RPMI8226 (cell line): ENCODE results near the gene PSPH.

Experiments
- DNase-seq: peaks from one replicate; pipeline ENCODE4 v3.0.0-alpha.2; 2015

Gene PSPH

DNA sequence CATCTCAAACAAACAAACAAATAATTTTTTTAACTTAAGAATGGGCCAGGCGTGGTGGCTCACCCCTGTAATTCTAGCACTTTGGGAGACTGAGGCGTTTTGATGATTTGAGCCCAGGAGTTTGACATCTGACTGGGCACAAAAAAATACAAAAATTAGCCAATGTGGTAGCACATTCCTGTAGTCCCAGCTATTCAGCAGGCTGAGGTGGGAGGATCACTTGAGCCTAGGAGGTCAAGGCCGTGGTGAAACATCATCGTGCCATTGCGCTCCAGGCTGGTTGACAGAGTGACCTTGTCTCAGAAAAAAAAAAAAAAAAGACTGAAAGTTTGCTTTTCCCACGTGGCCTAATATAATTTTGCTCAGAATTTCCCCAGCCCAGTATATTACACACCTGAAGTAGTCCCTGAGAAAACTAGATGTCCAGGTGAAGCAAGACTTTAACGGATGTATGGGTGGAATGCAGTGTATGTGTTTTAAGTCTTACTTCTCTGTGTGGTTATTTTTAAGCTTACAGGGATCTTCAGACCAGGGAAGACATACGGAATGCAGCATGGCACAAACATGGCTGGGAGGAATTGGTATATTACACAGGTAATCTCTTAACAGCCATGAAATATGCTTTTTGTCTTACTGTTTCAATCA lies 54.3 kb downstream of the PSPH start:
- DNase-seq, result no peak

DNA sequence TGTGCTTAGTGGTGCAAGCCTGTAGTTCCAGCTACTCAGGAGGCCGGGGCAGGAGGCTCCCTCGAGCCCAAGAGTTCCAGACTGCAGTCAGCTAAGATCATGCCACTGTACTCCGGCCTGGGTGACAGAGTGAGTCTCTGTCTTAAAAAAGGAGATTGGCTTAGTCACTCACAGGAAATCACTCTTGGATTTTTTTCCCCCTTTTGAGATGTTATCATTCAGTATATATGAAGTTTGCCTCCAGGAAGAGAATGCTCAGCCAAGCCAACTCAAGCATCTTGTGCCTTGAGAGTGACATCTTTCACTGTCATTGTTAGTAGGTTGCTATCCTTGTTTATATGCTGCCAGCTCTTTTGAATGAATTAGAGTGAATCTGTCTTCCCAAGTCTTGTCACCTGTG lies 58.9 kb downstream of the PSPH start:
- no peak for DNase-seq

DNA sequence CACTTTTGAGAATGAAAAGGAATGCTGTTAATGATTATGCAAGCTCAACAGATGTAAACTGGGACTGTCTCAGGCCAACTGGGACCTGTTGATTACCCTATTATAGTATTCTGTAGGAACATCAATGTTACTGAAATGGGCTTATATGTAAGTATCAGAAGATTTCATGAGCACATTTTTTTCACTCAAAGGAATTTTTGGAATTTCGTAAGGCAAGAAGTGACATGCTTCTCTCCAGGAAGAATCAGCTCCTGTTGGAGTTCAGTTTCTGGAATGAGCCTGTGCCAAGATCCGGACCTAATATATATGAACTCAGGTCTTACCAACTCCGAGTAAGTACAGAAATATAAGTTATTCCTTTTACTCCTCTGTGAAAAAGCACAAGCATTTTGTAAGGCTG lies 67.7 kb downstream of the PSPH start:
- DNase-seq, result no peak

DNA sequence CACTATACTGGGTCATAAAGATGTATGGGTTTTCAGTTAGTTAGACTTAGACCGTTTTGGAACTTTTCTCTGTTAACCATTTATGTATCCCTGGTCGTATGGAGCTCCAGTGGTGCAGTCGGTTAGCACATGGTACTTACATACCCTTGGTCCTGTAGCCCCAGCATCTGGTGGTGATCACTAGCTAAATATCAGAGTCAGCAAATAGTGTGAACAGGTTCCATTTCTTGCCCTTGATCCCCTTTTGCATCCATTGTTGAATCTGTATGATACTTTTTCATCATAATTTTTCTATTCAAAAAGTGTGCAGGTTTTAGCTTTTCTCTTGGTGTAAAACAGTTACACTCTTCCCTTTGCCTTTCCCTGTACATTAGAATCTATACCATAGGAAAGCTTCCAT lies 71.0 kb downstream of the PSPH start:
- DNase-seq, result no peak

DNA sequence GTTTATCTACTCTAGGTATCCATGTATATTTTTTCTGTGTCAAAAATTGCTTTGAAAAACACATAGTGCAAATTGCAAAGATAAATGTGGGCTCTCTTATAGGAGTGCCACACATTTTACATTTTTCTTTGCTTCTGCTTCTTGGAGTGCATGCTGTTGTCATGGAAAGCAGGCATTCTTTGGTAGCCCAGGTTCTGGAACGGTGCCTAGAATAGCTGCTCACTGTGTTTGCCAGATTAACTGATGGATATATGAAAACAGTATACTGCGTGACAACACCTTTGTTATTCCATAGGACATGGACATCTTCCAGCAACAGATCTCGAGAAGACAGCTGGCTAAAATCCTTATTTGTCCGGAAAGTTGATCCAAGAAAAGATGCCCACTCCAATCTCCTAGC lies 73.4 kb downstream of the PSPH start:
- no peak for DNase-seq

DNA sequence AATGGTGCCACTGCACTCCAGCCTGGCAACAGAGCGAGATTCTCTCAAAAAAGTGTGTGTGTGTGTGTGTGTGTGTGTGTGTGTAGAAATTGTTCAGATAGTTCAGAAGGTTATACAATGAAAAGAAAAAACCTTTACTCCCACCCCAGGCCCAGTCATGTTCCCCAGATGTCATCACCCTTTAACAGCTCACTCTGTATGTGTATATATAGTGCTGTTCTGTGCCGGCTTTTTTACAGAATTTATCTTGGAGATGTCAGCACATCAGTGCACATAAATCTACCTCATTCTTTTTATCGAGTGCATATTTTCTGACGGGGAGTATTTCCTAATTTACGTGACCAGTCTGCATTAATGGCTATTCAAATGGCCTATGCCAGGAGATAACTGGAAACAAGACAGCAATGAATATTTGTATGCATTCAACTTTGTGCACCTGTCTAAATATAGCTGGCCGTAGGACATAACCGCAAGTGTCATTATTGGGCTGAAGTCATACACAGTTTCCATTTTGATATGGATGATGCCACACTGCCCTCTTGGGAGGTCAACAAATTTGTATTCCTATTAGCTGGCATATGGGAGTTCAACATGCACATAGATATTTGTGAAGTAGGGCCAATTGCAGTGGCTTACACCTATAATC lies 75.1 kb downstream of the PSPH start:
- DNase-seq, result no peak

DNA sequence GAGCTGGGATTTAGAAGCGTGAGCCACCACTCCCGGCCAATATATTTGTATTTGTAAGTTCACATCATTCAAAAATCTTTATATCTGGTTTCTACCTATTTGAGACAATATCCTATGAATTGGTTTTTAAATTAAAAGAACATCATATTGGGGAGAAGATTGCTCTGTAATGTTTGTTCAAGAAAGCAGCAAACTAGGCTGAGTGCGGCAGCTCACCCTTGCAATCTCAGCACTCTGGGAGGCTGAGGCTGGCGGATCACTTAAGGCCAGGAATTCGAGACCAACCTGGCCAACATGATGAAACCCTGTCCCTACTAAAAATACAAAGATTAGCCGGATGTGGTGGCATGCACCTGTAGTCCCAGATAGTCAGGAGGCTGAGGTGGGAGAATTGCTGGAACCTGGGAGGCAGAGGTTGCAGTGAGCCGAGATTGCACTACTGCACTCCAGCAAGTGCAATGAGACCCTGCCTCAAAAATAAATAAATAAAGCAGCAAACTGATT lies 77.4 kb downstream of the PSPH start:
- no peak for DNase-seq

DNA sequence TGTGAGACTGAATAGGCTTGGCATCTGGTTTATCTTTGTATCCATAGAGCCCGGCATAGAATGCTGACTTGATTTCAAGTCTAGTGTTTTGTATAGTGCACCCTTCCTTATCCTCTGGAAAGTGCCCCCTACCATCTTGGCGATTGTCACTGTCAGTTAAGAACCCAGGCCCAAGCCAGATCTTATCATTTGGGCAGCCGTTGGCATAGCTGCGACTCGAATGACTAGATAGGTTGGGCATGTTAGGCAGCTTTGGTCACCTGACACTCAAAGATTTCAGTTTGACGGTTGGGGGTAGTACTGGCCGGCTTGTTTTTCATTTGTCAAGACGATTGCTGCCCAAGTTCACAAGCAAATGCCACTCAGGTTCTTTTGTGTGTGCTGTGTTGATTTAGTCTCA lies 80.3 kb downstream of the PSPH start:
- DNase-seq, result no peak

DNA sequence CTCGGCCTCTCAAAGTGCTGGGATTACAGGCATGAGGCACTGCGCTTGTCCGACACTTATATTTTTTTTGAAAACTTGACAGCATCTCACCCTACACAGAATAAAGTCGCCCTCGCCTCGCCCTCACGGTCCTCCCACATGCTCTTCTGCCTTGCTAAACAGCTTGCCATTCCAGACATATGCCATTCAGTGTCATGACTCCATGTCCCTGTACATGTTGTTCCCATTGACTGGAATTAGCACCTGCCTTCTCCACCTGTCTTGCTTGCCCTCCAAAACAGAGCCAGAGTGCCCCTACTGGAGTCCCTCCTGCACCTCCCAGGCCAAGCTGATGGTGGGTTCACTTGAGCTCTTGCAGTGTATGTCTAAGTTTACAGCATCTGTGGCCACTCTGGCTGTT lies 80.7 kb downstream of the PSPH start:
- no peak for DNase-seq

DNA sequence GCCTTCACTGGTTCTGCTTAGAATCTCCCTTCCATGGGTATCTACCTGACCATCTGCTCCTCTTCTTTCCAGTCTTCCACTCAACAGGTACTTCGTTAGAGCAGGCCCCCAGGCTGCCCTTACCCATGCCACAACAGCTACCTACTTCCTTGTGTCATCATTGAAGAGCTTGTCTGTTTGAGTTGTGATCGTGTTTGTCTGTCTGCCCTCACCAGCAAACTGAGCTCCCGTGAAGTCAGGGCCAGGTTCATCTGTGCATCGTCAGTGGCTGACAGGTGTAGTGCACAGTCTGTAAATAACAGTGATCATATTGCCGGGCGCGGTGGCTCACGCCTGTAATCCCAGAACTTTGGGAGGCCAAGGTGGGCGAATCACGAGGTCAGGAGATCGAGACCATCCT lies 81.9 kb downstream of the PSPH start:
- DNase-seq, result no peak

DNA sequence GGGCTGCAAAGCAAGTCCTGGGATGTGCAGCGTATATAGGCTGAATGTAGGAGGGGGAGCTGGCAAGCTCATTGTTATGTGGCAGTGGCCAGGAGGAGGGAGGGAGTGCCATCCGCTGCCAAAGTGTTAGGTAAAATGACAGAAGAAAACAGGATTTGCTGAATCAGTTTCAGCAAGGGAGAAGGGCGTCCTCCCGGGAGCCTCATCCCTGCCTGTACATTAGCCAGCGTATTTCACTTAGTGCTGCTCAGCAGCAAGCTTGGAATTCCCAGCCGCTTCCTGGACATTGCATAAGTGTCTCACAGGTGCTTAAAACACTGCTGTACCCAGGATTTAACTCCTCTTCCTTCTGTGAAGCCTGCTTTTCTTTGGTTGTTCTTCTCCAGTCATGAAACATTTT lies 84.4 kb downstream of the PSPH start:
- DNase-seq, result no peak

DNA sequence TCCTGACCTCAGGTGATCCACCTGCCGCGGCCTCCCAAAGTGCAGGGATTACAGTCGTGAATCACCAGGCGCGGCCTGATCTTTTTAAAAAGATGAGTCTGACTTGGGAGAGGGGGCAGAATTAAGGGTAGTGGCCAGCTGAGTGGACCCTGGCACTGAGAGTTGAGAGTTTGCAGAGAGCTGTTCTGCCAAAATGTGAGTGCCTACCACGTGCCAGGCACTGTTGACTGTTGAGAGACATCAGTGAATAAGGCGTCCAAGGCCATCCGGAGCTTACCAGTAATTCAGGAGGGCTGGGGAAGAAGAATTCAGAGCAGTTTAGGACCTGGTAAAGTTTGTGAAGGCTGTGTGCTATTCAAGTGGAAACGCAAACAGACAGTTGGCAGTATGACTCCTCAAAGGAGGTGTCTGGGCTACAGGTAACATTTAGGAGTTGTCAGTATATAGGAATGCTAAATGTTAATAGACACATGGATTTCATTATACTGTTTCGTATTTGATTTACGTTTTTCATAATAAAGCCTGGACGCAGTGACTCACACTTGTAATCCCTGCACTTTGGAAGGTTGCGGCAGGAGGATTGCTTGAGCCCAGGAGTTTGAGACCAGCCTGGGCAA lies 85.3 kb downstream of the PSPH start:
- DNase-seq, result no peak

DNA sequence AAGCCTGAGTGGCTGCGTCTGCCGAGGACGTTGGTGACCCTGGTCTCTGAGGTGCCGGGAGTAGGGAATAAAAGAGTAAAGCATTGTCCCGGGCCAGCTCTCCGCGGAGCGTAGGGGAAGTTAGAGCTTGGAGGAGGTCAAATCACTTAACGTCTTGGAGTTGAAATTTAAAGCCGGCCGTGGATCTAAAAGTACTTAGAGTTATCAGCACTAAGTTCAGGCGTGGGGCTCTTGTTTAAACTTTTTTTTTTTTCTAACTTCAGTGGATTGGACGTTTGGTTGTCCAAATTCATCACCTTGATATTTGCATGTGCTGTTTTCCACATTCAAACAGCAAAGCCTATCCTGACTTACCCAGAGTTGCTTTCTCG lies 86.2 kb downstream of the PSPH start:
- DNase-seq, result no peak

DNA sequence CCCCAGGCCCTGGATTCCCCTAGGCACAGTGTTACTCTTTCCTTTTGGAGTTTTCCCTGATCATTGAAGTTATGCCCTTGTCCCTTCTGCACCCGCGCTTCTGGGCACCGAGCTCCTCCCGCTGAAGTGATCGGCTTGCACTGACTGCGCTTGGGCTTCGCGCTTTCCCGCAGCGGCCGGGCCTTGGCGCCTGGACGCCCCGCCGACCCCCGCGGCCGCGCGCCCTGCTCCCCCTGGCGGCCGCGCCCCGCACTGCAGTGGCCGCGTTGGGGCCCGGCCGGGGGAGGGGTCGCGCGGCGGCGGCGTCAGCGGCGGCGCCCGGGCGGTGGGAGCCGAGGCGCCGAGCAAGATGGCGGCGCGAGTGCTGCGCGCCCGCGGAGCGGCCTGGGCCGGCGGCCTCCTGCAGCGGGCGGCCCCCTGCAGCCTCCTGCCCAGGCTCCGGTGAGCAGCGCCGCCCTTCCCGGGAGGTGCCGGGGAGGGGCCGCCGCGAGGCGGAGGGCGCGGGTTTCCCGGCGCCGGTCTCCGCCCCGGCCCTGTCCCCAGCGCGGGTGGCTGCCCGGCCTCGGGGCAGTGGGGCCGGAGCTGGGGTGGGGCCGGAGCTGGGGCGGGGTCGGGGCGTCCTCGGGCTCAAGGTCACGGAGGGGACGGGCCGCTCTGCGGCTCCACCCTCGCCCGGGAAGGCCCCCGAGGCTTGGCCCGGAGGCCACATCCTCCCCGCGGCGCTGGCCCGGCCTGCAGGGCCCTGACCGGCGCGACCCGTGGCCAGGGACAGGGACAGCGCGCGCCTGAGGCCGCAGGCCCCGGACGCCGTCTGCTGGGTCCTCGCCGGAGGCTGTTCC lies 86.8 kb downstream of the PSPH start, which contains the start of gene NIPSNAP2:
Gene NIPSNAP2 (plus strand): TSS at position 325 of the 839 bp plus-strand sequence. CDS start 25 bp downstream, at position 350.
- DNase-seq, result peak; percentile 83

DNA sequence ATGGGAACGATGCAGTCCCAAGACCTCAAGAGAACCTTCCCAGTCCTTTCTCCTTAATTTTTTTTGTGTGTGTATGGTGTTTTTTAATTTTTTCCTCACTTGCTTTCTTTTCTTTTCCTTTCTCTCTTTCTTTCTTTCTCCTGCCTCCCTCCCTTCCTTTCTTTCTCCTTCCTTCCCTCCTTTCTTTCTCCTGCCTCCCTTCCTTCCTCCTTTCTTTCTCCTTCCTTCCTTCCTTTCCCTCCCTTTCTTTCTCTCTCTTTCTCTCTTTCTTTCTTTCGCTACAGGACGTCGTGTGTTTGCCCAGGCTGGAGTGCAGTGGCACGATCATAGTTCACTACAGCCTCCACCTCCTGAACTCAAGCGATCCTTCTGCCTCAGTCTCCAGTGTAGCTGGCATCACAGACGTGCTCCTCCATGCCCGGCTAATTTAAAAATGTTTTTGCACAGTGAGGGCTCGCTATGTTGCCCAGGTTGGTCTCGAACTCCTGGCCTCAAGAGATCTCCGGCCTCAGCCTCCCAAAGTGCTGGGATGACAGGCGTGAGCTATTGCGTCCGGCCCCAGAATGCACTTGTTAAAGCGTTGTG lies 87.6 kb downstream of the PSPH start:
- DNase-seq, result no peak

DNA sequence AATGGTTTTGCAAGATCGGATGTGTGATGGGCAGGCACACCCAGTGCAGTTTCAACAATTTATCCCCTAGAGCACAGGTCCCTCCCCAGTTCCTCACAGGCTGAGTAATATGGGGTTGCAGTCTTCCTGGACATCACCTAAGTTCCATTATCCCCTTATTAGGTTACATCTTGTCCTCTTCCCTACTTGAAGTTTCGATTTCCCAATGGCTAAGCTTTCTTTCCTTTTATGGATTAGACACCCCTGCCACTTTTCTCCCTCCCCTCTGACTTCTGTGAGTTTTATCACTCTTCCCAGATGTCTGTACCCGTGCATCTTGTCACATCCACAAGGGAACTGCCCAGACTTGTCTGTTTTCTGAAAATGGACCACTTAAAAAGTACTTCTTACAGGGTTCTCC lies 89.2 kb downstream of the PSPH start:
- no peak for DNase-seq
